CD4-positive, alpha-beta T cell treated with Interleukin-10 for 1 hour (primary cell): ENCODE data around the gene PDXK.

Experiments
- DNase-seq: peaks from one replicate; pipeline ENCODE4 v3.0.0-alpha.2; 2020

Gene PDXK

GRCh38 chr21:43785134-43785533, 66.2 kb downstream of the PDXK start:
- DNase-seq, result no peak

DNA sequence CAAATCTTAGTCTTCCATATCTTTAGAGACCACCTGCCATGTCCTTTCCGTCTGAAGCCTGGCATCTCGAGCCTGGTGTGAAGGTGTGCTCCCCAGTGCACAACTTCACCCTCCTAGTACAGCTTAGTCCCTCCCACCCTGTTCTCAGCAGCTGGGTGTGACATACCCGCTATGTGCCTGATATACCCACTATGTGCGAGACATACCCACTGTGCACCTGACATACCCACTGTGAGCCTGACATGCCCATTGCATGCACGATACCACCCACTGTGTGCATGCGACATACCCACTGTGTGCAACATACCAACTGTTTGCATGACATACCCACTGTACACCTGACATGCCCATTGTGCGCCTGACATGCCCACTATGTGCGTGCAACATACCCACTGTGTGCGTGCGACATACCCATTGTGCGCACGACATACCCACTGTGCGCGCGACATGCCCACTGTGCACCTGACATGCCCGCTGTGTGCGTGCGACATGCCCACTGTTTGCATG, 67.4 kb downstream of the PDXK start:
- no peak for DNase-seq

DNA sequence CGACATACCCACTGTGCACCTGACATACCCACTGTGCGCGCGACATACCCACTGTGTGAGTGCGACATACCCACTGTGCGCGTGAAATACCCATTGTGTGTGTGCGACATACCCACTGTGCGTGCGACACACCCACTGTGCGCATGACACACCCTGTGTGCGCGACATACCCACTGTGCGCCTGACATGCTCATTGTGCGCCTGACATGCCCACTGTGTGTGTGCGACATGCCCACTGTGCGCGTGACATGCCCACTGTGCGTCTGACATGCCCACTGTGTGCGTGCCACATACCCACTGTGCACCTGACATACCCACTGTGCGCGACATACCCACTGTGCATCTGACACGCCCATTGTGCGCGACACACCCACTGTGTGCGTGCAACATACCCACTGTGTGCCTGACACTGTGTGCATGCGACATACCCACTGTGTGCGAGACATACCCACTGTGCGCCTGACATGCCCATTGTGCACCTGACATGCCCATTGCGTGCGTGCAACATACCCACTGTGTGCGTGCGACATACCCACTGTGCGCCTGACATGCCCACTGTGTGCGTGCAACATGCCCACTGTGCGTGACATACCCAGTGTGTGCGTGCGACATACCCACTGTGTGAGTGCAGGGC, 68.0 kb downstream of the PDXK start:
- no peak for DNase-seq

- peak; percentile 95 for DNase-seq
These were observed 70.5 kb downstream of the PDXK start, which contains the start of gene RRP1 for GRCh38 chr21:43789276-43790009. Gene RRP1, plus strand, starts transcription at chr21:43789577. Its CDS starts 53 bp downstream, at chr21:43789630.

- DNase-seq, result no peak
These were observed 71.1 kb downstream of the PDXK start for GRCh38 chr21:43790010-43790524.

- no peak for DNase-seq
These were observed 73.5 kb downstream of the PDXK start for GRCh38 chr21:43792406-43792805.

DNA sequence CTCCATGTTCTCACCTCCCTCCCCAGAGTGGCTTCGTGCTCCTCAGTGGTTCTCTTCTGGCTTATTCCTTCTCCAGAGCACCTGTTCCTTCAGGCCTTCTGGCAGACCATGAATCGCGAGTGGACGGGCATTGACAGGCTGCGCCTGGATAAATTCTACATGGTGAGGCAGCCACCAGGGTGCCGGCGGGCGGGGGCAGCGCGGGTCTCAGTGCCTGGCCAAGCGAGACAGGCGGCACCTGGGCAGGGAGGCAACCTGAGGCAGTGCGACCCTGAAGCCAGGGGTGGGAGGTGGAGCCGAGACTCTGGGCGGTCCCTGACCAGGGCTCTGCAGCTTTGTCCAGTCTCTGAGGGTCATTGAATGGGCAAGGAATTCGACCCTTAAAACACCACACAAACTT, 74.3 kb downstream of the PDXK start:
- no peak for DNase-seq

DNA sequence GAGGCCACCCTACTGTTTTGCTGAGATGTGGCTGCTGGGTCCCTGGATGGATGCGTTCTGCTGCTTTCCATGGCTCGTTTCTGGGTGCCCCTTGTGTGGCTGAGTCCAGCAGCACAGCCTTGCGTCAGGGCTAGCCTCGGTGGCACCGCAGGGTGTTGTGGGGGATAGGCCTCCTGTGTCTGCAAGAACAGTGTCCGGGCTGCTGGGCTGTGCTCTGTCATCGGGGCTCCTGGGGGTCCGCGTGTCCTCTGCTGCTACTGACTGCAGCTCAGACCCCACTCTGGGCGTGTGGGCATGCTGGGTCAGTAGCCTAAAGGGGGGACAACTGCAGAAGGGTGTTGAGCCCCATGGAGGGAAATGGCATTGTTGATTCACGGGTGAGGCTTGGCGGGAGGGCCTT, 75.4 kb downstream of the PDXK start:
- DNase-seq, result no peak

DNA sequence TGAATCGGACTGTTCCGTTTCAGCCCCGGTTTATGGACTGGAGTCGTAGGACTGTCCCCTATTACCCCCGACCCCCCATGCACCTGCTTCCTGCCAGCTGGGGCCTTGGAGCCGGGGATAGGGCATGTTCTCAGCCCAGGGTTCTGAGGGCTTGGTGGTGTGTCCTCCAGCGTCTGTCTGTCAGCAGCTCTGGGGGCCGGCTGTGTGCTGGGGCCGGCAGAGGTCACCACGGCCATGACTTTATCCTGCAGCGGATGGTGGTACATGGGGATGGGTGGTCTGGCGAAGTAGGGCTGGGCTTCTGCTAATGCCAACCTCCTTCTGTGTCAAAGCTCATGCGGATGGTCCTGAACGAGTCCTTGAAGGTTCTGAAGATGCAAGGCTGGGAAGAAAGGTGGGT, 75.9 kb downstream of the PDXK start:
- no peak for DNase-seq

GRCh38 chr21:43797415-43797814, 78.5 kb downstream of the PDXK start:
- no peak for DNase-seq

GRCh38 chr21:43797925-43798715, 79.2 kb downstream of the PDXK start:
- DNase-seq, result no peak

DNA sequence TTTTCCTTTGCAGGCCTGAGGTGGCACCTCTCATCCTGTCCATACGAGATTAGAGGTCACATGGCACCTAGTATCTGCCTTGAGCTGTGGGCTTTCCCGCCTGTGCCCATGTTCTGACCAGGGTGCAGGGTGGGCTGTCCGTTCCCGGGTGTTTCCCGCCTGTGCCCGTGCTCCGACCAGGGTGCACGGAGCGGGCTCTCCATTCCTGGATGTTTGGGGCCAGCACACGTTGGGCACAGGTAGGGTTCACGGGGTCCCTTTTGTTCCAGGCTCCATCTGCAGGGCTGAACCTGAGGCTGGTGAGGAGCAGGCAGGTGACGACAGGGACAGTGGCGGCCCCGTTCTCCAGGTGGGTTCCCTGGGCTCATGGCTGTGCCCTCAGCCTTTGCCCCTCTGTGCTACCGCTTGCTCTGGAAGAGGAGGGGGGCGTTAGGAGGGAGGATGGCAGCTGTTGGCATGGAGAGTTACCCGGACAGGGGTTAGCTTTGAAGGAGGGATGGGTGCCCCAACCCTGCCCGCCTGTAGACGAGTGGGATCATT, 80.4 kb downstream of the PDXK start:
- DNase-seq, result no peak

DNA sequence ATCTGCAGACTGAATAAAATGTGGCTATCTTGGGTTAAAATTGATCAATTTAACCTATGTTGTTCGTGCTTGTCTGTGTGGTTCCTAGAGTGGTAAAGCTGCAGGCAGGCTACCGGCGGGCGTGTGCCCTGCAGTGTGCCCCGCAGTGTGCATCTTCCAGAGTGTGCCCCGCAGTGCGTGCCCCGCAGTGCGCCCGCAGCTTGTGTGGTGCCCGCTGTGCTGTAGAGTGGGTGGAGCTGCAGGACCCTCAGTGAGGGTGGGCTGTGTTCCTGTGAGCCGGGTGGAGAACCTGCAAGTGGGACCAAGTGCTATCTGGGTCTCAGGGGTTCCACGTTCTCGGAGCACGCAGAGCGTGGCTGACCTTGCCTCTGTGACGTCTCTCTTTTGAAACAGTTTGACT, 81.2 kb downstream of the PDXK start:
- DNase-seq, result no peak

- no peak for DNase-seq
These were observed 81.6 kb downstream of the PDXK start for GRCh38 chr21:43800566-43800965.

DNA sequence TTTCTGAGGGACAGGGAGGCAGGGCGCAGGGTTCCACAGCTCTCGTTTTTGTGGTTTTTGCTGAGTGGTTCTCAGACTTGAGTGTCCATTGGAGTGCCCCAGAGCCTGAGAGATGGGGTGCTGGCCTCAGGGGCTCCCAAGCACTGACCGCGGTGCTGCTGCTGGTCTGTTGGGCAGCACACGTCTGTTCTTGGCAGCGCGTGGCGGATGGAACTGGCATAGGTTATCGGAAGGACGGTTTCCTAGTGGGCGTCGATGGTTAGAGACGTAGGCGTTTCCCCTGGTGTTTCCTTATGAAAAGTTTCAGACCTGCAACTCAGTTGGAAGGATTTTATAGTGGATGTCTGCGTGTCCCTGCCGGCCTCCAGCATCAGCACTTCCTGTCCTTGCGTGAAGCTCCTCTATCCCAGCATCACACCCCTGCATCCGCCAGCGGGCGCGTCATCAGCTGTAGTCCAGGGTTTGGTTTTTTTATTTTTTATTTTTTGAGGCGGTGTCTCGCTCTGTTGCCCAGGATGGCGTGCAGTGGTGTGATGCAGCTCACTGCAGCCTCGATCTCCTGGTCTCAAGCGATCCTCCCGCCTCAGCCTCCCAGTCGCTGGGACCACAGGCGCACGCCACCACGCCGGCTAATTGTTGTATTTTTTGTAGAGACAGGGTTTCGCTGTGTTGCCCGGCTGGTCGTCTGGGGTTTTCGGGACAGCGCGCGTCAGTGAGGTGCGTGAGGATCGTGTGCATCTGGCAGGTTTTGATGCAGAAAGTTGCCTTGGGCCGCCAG, 82.3 kb downstream of the PDXK start:
- no peak for DNase-seq

DNA sequence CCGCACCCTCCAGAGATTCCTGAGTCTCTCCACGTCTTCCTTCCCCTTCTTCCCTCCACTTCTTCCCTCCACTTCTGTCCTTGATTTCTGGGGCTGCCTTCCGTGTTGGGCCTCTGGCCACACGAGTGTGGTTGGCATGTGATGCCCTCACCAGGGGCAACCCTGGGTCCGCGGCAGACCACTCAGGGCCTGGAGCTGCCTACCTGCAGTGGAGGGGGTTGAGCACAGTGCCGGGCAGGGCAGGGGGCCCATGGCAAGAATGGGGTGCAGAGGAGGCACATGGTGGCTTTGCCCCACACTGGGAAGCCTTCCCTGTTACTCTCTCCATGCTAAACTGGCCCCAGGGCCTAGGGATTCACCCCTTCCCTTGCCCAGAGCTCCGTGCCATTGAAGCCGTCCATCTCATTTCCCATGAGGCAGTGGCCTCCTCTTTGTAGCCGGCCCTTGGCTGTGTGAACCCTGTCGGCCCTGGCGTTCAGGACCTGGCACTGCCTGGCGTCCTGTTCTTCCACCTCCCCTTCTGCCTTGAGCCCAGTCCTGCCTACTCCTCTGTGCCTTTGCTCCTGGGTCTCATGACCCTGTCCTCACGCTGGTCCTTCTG, 83.9 kb downstream of the PDXK start:
- no peak for DNase-seq

- no peak for DNase-seq
These were observed 84.8 kb downstream of the PDXK start for GRCh38 chr21:43803558-43804300.

DNA sequence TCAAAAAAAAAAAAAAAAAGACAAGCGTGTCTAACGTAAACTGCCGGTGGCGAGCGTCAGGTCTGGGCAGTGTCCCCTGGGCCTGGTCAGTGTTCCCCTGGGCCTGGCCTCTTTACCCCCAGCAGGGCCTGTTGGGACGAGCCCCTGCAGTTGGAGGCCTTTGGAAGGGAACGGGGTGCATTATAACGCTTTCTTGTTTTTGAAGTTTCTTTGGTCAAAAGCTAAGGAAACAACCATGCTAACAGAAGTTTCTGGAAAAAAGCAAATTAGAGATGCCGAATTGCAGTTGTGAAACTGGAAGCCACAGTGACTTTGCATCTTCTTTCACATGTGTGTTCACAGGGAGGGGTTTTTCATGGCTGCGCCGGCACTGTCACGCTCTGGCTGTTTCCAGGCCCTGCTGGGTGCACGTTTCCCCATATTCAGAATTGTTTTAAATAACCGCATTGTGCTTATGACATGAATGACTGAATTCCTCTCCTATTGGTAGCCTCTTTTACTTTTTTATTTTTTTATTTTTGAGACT, 86.4 kb downstream of the PDXK start:
- DNase-seq, result peak; percentile 22

- DNase-seq, result no peak
These were observed 87.2 kb downstream of the PDXK start for GRCh38 chr21:43806017-43806710.

- DNase-seq, result no peak
These were observed 89.4 kb downstream of the PDXK start for GRCh38 chr21:43808367-43808766.
